ENCODE data around the gene COPS2. TPM values are rescaled to one million over a fixed set of nuclear protein-coding genes. Genes with fewer than 3 reads are reported as not detected.
"Not testable (repeated sequence)": the region's sequence is repeated elsewhere in the genome, so short reads cannot be mapped to it uniquely, and the experiment has no call there.

COPS2 gene
- polyA plus RNA-seq (ENCODE audit: insufficient read length in 12 of 12), result 100 to 1,000 TPM in 11 of 12 donors, not detected in 1; 102 to 132 (median 119) TPM
- long read RNA-seq, donor 1, full-length matches to known transcripts, result 17 of 17 reads
- long read RNA-seq, donor 1, partial matches to known transcripts, result 0 of 17 reads
- long read RNA-seq, donor 1, other reads (novel, unspliced or antisense), result 0 of 17 reads
- long read RNA-seq, donor 2, full-length matches to known transcripts, result 29 of 41 reads
- long read RNA-seq, donor 2, partial matches to known transcripts, result 12 of 41 reads
- long read RNA-seq, donor 2, other reads (novel, unspliced or antisense), result 0 of 41 reads
- long read RNA-seq, donor 3, full-length matches to known transcripts, result 12 of 12 reads
- long read RNA-seq, donor 3, partial matches to known transcripts, result 0 of 12 reads
- long read RNA-seq, donor 3, other reads (novel, unspliced or antisense), result 0 of 12 reads
- long read RNA-seq, donor 4, full-length matches to known transcripts, result 14 of 14 reads
- long read RNA-seq, donor 4, partial matches to known transcripts, result 0 of 14 reads
- long read RNA-seq, donor 4, other reads (novel, unspliced or antisense), result 0 of 14 reads
- long read RNA-seq, donor 5, full-length matches to known transcripts, result 39 of 44 reads
- long read RNA-seq, donor 5, partial matches to known transcripts, result 5 of 44 reads
- long read RNA-seq, donor 5, other reads (novel, unspliced or antisense), result 0 of 44 reads
- long read RNA-seq, donor 6, full-length matches to known transcripts, result 22 of 31 reads
- long read RNA-seq, donor 6, partial matches to known transcripts, result 9 of 31 reads
- long read RNA-seq, donor 6, other reads (novel, unspliced or antisense), result 0 of 31 reads
- long read RNA-seq, donor 7, full-length matches to known transcripts, result 15 of 15 reads
- long read RNA-seq, donor 7, partial matches to known transcripts, result 0 of 15 reads
- long read RNA-seq, donor 7, other reads (novel, unspliced or antisense), result 0 of 15 reads
- long read RNA-seq, donor 8, full-length matches to known transcripts, result 27 of 27 reads
- long read RNA-seq, donor 8, partial matches to known transcripts, result 0 of 27 reads
- long read RNA-seq, donor 8, other reads (novel, unspliced or antisense), result 0 of 27 reads
- long read RNA-seq, donor 9, full-length matches to known transcripts, result 15 of 22 reads
- long read RNA-seq, donor 9, partial matches to known transcripts, result 7 of 22 reads
- long read RNA-seq, donor 9, other reads (novel, unspliced or antisense), result 0 of 22 reads
- long read RNA-seq, donor 10, full-length matches to known transcripts, result 29 of 35 reads
- long read RNA-seq, donor 10, partial matches to known transcripts, result 6 of 35 reads
- long read RNA-seq, donor 10, other reads (novel, unspliced or antisense), result 0 of 35 reads
- long read RNA-seq, donor 11, full-length matches to known transcripts, result 26 of 32 reads
- long read RNA-seq, donor 11, partial matches to known transcripts, result 6 of 32 reads
- long read RNA-seq, donor 11, other reads (novel, unspliced or antisense), result 0 of 32 reads

GRCh38 chr15:49155110-49155833, at the start of gene COPS2:
TSS of gene COPS2 (minus strand) at chr15:49155599. CDS start at chr15:49155578, 21 bp downstream.
- peak; percentile 98 for DNase-seq

- DNase-seq, result no peak
Observed at GRCh38 chr15:49200347-49200746, 44.9 kb upstream of the COPS2 start.

- no peak for DNase-seq
Observed at GRCh38 chr15:49199666-49200065, 44.3 kb upstream of the COPS2 start.

- DNase-seq, result no peak
Observed at GRCh38 chr15:49196856-49197255, 41.5 kb upstream of the COPS2 start.

GRCh38 chr15:49191892-49192291, 36.5 kb upstream of the COPS2 start:
- DNase-seq, result no peak

- DNase-seq, result no peak
Observed at GRCh38 chr15:49190586-49190985, 35.2 kb upstream of the COPS2 start.

- DNase-seq, result no peak
Observed at GRCh38 chr15:49189631-49190030, 34.2 kb upstream of the COPS2 start.

- DNase-seq, result no peak
Observed at GRCh38 chr15:49188933-49189332, 33.5 kb upstream of the COPS2 start.

GRCh38 chr15:49187549-49188245, 32.3 kb upstream of the COPS2 start:
- no peak for DNase-seq

- DNase-seq, result no peak
Observed at GRCh38 chr15:49185473-49185872, 30.1 kb upstream of the COPS2 start.

- DNase-seq, result not testable (repeated sequence)
Observed at GRCh38 chr15:49183741-49184140, 28.3 kb upstream of the COPS2 start.

- DNase-seq, result no peak
Observed at GRCh38 chr15:49182128-49182527, 26.7 kb upstream of the COPS2 start.

- DNase-seq, result no peak
Observed at GRCh38 chr15:49179433-49180190, 24.2 kb upstream of the COPS2 start.

- DNase-seq, result no peak
Observed at GRCh38 chr15:49178497-49178896, 23.1 kb upstream of the COPS2 start.

GRCh38 chr15:49175582-49176397, 20.4 kb upstream of the COPS2 start:
- DNase-seq, result not testable (repeated sequence)

- DNase-seq, result no peak
Observed at GRCh38 chr15:49174902-49175301, 19.5 kb upstream of the COPS2 start.

GRCh38 chr15:49171790-49172189, 16.4 kb upstream of the COPS2 start:
- no peak for DNase-seq

GRCh38 chr15:49169880-49170597, 14.6 kb upstream of the COPS2 start, which contains the start of gene GALK2:
TSS of gene GALK2 (plus strand) at chr15:49170247. CDS start at chr15:49170323, 76 bp downstream.
- peak; percentile 89 for DNase-seq
